HUDEP-2 (cell line): Measurements from ENCODE around the gene RNU6-8.

ENCODE experiments used
- DNase-seq, 76 experiments: peaks; one replicate each; lab custom pipeline; 2025; ENCODE audit not compliant: unreplicated experiment in 76 of 76; lab: John Stamatoyannopoulos, UW

Gene RNU6-8

GRCh38 chr14:32205984-32206383, 2.9 kb upstream of the RNU6-8 start:
- DNase-seq: no peak

GRCh38 chr14:32205554-32205953, 2.5 kb upstream of the RNU6-8 start:
- no peak for DNase-seq

- peak in 3 of 76 experiments; percentile 2 to 36 (median 9) for DNase-seq
Observed at GRCh38 chr14:32203928-32204357, 874 bp upstream of the RNU6-8 start.

- DNase-seq: no peak
Observed at GRCh38 chr14:32202491-32202997, 525 bp downstream of the RNU6-8 start.

GRCh38 chr14:32201816-32202490, 1.1 kb downstream of the RNU6-8 start, which contains the start of gene RNU6-7:
Gene RNU6-7, plus strand, starts transcription at chr14:32202045.
- DNase-seq: peak in 10 of 76 experiments; percentile 1 to 32 (median 16)

GRCh38 chr14:32201193-32201815, 1.8 kb downstream of the RNU6-8 start:
- DNase-seq: peak in 63 of 76 experiments; percentile 3 to 70 (median 41)

- no peak for DNase-seq
Observed at GRCh38 chr14:32200368-32201192, 2.5 kb downstream of the RNU6-8 start.

- no peak for DNase-seq
Observed at GRCh38 chr14:32197919-32198318, 5.2 kb downstream of the RNU6-8 start.

- no peak for DNase-seq
Observed at GRCh38 chr14:32195636-32196035, 7.4 kb downstream of the RNU6-8 start.

GRCh38 chr14:32193532-32193931, 9.5 kb downstream of the RNU6-8 start:
- no peak for DNase-seq

- DNase-seq: no peak
Observed at GRCh38 chr14:32192712-32193373, 10.2 kb downstream of the RNU6-8 start.

GRCh38 chr14:32190673-32191072, 12.4 kb downstream of the RNU6-8 start:
- no peak for DNase-seq

GRCh38 chr14:32189811-32190210, 13.3 kb downstream of the RNU6-8 start:
- no peak for DNase-seq

GRCh38 chr14:32186248-32186647, 16.8 kb downstream of the RNU6-8 start:
- no peak for DNase-seq

GRCh38 chr14:32185097-32185496, 18.0 kb downstream of the RNU6-8 start:
- no peak for DNase-seq

- DNase-seq: no peak
Observed at GRCh38 chr14:32183151-32184058, 19.7 kb downstream of the RNU6-8 start.

- no peak for DNase-seq
Observed at GRCh38 chr14:32171469-32171868, 31.6 kb downstream of the RNU6-8 start.

- DNase-seq: no peak
Observed at GRCh38 chr14:32169191-32169590, 33.9 kb downstream of the RNU6-8 start.

- no peak for DNase-seq
Observed at GRCh38 chr14:32167907-32168306, 35.2 kb downstream of the RNU6-8 start.

- no peak for DNase-seq
Observed at GRCh38 chr14:32166924-32167323, 36.1 kb downstream of the RNU6-8 start.
